Transverse colon (tissue), 4 donors: ENCODE data around the gene OLR1. TPM values are rescaled to one million over a fixed set of nuclear protein-coding genes. Genes with fewer than 3 reads are reported as not detected.

Experiments used
- DNase-seq: peaks from one replicate; pipeline ENCODE4 v3.0.0-alpha.2; 2019
- H3K27ac ChIP-seq, 4 donors: fragments of 200-600 bp; sonication (generic); 2 replicates each; pipeline ENCODE4 v1.5.1; 2016 to 2018; ENCODE audit warnings: inconsistent platforms in 4 of 4
- H3K27me3 ChIP-seq: fragments of 200-600 bp; sonication (generic); 2 replicates; pipeline ENCODE4 v1.5.1; 2017; ENCODE audit warnings: inconsistent platforms
- H3K36me3 ChIP-seq, 4 donors: fragments of 200-600 bp; sonication (generic); 2 replicates each; pipeline ENCODE4 v1.5.1; 2017 to 2019; ENCODE audit warnings: inconsistent platforms in 4 of 4
- H3K4me1 ChIP-seq, 4 donors: fragments of 200-600 bp; sonication (generic); 2 replicates each; pipeline ENCODE4 v1.5.1; 2017 to 2020; ENCODE audit warnings: inconsistent platforms in 4 of 4
- H3K4me3 ChIP-seq, 4 donors: fragments of 200-600 bp; sonication (generic); 1 replicate in 1 of 4; 2 replicates in 3 of 4; pipeline versions ENCODE4 v1.5.1 to v1.6.1; 2017 to 2019; ENCODE audit warnings: inconsistent platforms in 4 of 4
- H3K9me3 ChIP-seq, 2 donors: fragments of 200-600 bp; sonication (generic); 2 replicates each; pipeline ENCODE4 v1.5.1; 2017 to 2019; ENCODE audit warnings: inconsistent platforms in 2 of 2
- CTCF ChIP-seq, 5 experiments: fragments of 200-600 bp in 3 of 5; fragments of 450-650 bp in 2 of 5; sonication (generic) in 3 of 5; IDR thresholded peaks; 1 replicate in 2 of 5; 2 replicates in 3 of 5; pipeline ENCODE4 v1.5.1; 2016 to 2017; ENCODE audit warnings: antibody characterized with exemption in 5 of 5, inconsistent platforms in 3 of 5, mild to moderate bottlenecking in 2 of 5, moderate library complexity in 1 of 5
- EP300 ChIP-seq: sonication (generic); formaldehyde crosslinking; IDR thresholded peaks from one replicate; pipeline ENCODE4 v1.6.1; 2017; ENCODE audit warnings: antibody characterized with exemption, low read depth
- POLR2A ChIP-seq: fragments of 450-650 bp; IDR thresholded peaks from one replicate; pipeline ENCODE4 v1.6.1; 2016; ENCODE audit warnings: antibody characterized with exemption, mild to moderate bottlenecking, moderate library complexity
- POLR2AphosphoS5 ChIP-seq, 3 donors: sonication (generic); formaldehyde crosslinking; IDR thresholded peaks; one replicate each; pipeline ENCODE4 v1.6.1; 2016; ENCODE audit warnings: antibody characterized with exemption in 3 of 3
- WGBS, 2 donors: methylation state at CpG; one replicate each; pipeline ENCODE4 v1.1.5; 2018; ENCODE audit warnings: low coverage in 1 of 2; 5-methylcytosine and 5-hydroxymethylcytosine counted together
- in situ Hi-C, 4 donors: fragments of 200-750 bp; cut with MboI; loops; one replicate each; pipeline versions ENCODE4 v1.15.0 to v1.15.1; 2017; ENCODE audit warnings: low sequenced_read_pairs in 3 of 4, low pct_ligation_motif_present in 1 of 4, low pct_unique_long_range_greater_than_20kb in 1 of 4
- intact Hi-C: fragments of 100-400 bp; cut with DNase I; formaldehyde crosslinking; loops from one replicate; pipeline ENCODE4 v1.15.1; 2023; ENCODE audit warnings: low total_unique reads
- total RNA-seq, 4 donors: library from RNA; depleted of rRNA; stranded (reverse); fragments of >200 nt; gene quantifications; one replicate each; pipeline ENCODE4 v1.1.0, GENCODE V29; 2016

OLR1 gene
- total RNA-seq, 4 donors from 2014 or later: 0.96 TPM; not detected in 3

DNA sequence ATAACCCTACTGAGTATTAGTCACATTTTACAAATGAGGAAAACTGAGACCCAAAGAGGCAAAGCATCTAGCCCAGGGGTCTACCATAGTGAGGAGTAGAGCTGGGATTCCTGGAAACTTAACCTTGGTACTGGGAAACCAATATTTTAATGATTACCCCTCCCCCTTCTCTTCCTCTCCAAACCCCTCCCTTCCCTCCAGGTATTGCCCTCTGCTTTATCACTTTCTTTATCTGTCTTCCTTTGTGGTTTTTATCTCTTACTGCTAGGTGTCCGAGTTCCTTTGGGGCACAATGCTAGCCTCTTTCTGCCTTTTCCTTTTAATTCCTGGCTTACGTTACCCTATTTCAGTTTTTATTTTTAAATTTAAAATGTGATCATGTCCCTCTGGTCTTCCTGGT is 43.5 kb upstream of the OLR1 start:
- intact Hi-C loops: no loop called here
- no peaks in the 10 kb centered on the region for H3K9me3 ChIP-seq
- TF ChIP-seq POLR2A (no peak), POLR2AphosphoS5 (IDR thresholded peaks at IDR 0.05) (no peak), EP300 (no peak), CTCF (IDR thresholded peaks at IDR 0.05) (no peak)
- in situ Hi-C loops: no loop called here
- WGBS, 2 donors: 51 to 54% methylated on average over 2 of the region's 2 CpGs
- H3K27ac ChIP-seq: peak overlapping the region in 3 of 4 donors; percentile 97 to 98 (median 97)
- DNase-seq: no peak
- peaks cover 0 to 20% (median 5%) of the 10 kb centered on the region in 4 donors for H3K36me3 ChIP-seq
- H3K4me3 ChIP-seq: peak overlapping the region in 1 of 4 donors; percentile 84
- peaks cover 0 to 29% (median 20%) of the 10 kb centered on the region in 4 donors for H3K4me1 ChIP-seq
- H3K27me3 ChIP-seq: no peaks in the 10 kb centered on the region

DNA sequence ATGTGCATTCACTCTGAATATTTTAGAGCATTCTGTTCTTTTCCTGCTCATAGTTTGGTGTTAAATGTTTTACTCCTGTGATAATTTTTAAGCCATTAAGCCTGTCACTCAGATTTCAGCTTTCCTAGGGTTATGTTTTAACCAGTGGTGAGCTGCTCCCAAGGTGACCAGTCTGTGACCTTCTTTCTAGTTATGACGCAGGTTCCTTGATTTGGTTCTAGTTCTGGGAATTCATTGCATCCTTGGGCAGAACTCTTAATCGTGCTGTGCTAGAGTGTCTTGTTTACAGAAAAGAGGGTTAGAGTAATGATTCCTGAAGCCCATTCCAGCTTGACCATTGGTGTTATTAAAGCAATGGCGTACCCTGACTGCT is 42.9 kb upstream of the OLR1 start:
- WGBS, 2 donors: 52 to 67% methylated on average over 3 of the region's 3 CpGs
- in situ Hi-C loops: no loop called here

GRCh38 chr12:10214136-10214894 is 42.4 kb upstream of the OLR1 start:
- Histone ChIP-seq H3K36me3 (peaks cover 0 to 10% (median 0%) of the 10 kb centered on the region in 4 donors), H3K27ac (peak overlapping the region; percentile 97 to 98 (median 98)), H3K4me3 (peak overlapping the region; percentile 63 to 84 (median 70)), H3K4me1 (peaks cover 0 to 27% (median 19%) of the 10 kb centered on the region in 4 donors), H3K9me3 (no peaks in the 10 kb centered on the region), H3K27me3 (no peaks in the 10 kb centered on the region)
- in situ Hi-C loops (no loop called here), intact Hi-C loops (no loop called here)
- 11 to 15% methylated on average over 10 of the region's 10 CpGs for WGBS, 2 donors
- TF ChIP-seq EP300: no peak
- TF ChIP-seq CTCF (IDR thresholded peaks at IDR 0.05): no peak
- no peak for TF ChIP-seq POLR2AphosphoS5 (IDR thresholded peaks at IDR 0.05)
- no peak for TF ChIP-seq POLR2A
- no peak for DNase-seq

More for the DNA sequence above, 42.9 kb upstream of the OLR1 start:
- peaks cover 0 to 27% (median 19%) of the 10 kb centered on the region in 4 donors for H3K4me1 ChIP-seq
- no peaks in the 10 kb centered on the region for H3K27me3 ChIP-seq
- intact Hi-C loops: no loop called here
- H3K36me3 ChIP-seq: peaks cover 0 to 15% (median 2%) of the 10 kb centered on the region in 4 donors
- TF ChIP-seq POLR2AphosphoS5 (IDR thresholded peaks at IDR 0.05): no peak
- no peak for TF ChIP-seq POLR2A
- TF ChIP-seq CTCF (IDR thresholded peaks at IDR 0.05): no peak
- TF ChIP-seq EP300: no peak
- H3K4me3 ChIP-seq: peak overlapping the region in 3 of 4 donors; percentile 66 to 84 (median 73)
- no peak for DNase-seq
- H3K9me3 ChIP-seq: no peaks in the 10 kb centered on the region
- H3K27ac ChIP-seq: peak overlapping the region; percentile 97 to 98 (median 98)

- 2 to 4% methylated on average over 11 to 45 of the region's 47 CpGs for WGBS, 2 donors
- peak; percentile 75 for DNase-seq
- peaks cover 0 to 27% (median 19%) of the 10 kb centered on the region in 4 donors for H3K4me1 ChIP-seq
- in situ Hi-C loops: no loop called here
- peak overlapping the region; percentile 63 to 84 (median 70) for H3K4me3 ChIP-seq
- H3K36me3 ChIP-seq: peaks cover 0 to 1% (median 0%) of the 10 kb centered on the region in 4 donors
- H3K27me3 ChIP-seq: no peaks in the 10 kb centered on the region
- intact Hi-C loops: no loop called here
- peak overlapping the region; percentile 97 to 98 (median 98) for H3K27ac ChIP-seq
- TF ChIP-seq EP300 (no peak), POLR2A (peak; percentile 65), POLR2AphosphoS5 (IDR thresholded peaks at IDR 0.05) (peak; percentile 34 to 69 (median 59)), CTCF (IDR thresholded peaks at IDR 0.05) (no peak)
- no peaks in the 10 kb centered on the region for H3K9me3 ChIP-seq
Measured at GRCh38 chr12:10213168-10214135, 41.5 kb upstream of the OLR1 start.
